Measurements from ENCODE around the gene DDX11.

The DDX11 gene

GRCh38 chr12:31118347-31119191, 44.9 kb downstream of the DDX11 start (continued):
- TF ChIP-seq ATF2 (tag by site-specific recombination; IDR thresholded peaks at IDR 0.05; ENCODE audit: low read depth) (no peak), ZNF677 (tag by site-specific recombination; IDR thresholded peaks at IDR 0.05) (no peak), EGR2 (tag by site-specific recombination; IDR thresholded peaks at IDR 0.05; ENCODE audit: low read depth) (peak; percentile 65), PRDM1 (tag by site-specific recombination; IDR thresholded peaks at IDR 0.05) (no peak), ZNF560 (tag by site-specific recombination; IDR thresholded peaks at IDR 0.05; ENCODE audit: borderline replicate concordance) (no peak), ZNF157 (tag by site-specific recombination; IDR thresholded peaks at IDR 0.05) (no peak), AEBP2 (tag by site-specific recombination; IDR thresholded peaks at IDR 0.05; ENCODE audit: borderline replicate concordance) (no peak), ZNF140 (tag by site-specific recombination; IDR thresholded peaks at IDR 0.05) (no peak), GLIS1 (tag by site-specific recombination; IDR thresholded peaks at IDR 0.05) (peak; percentile 98), ZFP41 (tag by site-specific recombination; IDR thresholded peaks at IDR 0.05; ENCODE audit: borderline replicate concordance) (no peak), ZNF394 (tag by site-specific recombination; IDR thresholded peaks at IDR 0.05; ENCODE audit: borderline replicate concordance) (no peak), ZBTB21 (tag by site-specific recombination; IDR thresholded peaks at IDR 0.05) (no peak), ZNF488 (tag by site-specific recombination; IDR thresholded peaks at IDR 0.05) (no peak), ZNF292 (tag by site-specific recombination; IDR thresholded peaks at IDR 0.05; ENCODE audit: borderline replicate concordance, low read depth) (no peak), ZXDB (tag by site-specific recombination; IDR thresholded peaks at IDR 0.05) (peak; percentile 34), ZNF843 (tag by site-specific recombination; IDR thresholded peaks at IDR 0.05) (no peak), ZNF626 (tag by site-specific recombination; IDR thresholded peaks at IDR 0.05) (no peak), ZNF354C (tag by site-specific recombination; IDR thresholded peaks at IDR 0.05; ENCODE audit: borderline replicate concordance, low read depth) (no peak), ZNF558 (tag by site-specific recombination; IDR thresholded peaks at IDR 0.05) (no peak), ZNF174 (tag by site-specific recombination; IDR thresholded peaks at IDR 0.05) (no peak), ZNF792 (tag by site-specific recombination; IDR thresholded peaks at IDR 0.05) (no peak), ZSCAN4 (tag by site-specific recombination; IDR thresholded peaks at IDR 0.05) (no peak), ZNF112 (tag by site-specific recombination; IDR thresholded peaks at IDR 0.05) (no peak), ZNF530 (tag by site-specific recombination; IDR thresholded peaks at IDR 0.05; ENCODE audit: low read depth) (no peak), WT1 (tag by site-specific recombination; IDR thresholded peaks at IDR 0.05) (peak; percentile 85), ZSCAN5A (tag by site-specific recombination; IDR thresholded peaks at IDR 0.05) (no peak), HIC1 (tag by site-specific recombination; IDR thresholded peaks at IDR 0.05) (peak; percentile 65), ZNF350 (tag by site-specific recombination; IDR thresholded peaks at IDR 0.05) (no peak), REPIN1 (tag by site-specific recombination; IDR thresholded peaks at IDR 0.05; ENCODE audit: low read depth) (no peak), BCL11A (tag by site-specific recombination; IDR thresholded peaks at IDR 0.05; ENCODE audit: low read depth) (no peak), ZNF2 (tag by site-specific recombination; IDR thresholded peaks at IDR 0.05) (no peak), ZNF473 (tag by site-specific recombination; IDR thresholded peaks at IDR 0.05) (no peak)

Data from HEK293 (cell line).